SK-N-SH (cell line): ENCODE measurements around the gene SKI.

Source experiments
- EP300 ChIP-seq, 2 experiments: IDR thresholded peaks; 2 replicates each; pipeline versions ENCODE4 v1.4.0 to v1.6.1; 2012; ENCODE audit warnings: borderline replicate concordance in 1 of 2, low read depth in 1 of 2, low read length in 1 of 2
- POLR2AphosphoS5 ChIP-seq: IDR thresholded peaks from 2 replicates; pipeline ENCODE4 v1.6.1; 2012; ENCODE audit warnings: low read depth, low read length
- RAD21 ChIP-seq: IDR thresholded peaks from 2 replicates; pipeline ENCODE4 v1.6.1; 2012; ENCODE audit warnings: mild to moderate bottlenecking, low read length
- SMC3 ChIP-seq: IDR thresholded peaks from 2 replicates; pipeline ENCODE4 v1.6.1; 2012; ENCODE audit warnings: low read depth, low read length, improper control_type of control experiment
- TAF1 ChIP-seq: IDR thresholded peaks from 2 replicates; pipeline ENCODE4 v1.6.1; 2012; ENCODE audit warnings: low read depth, mild to moderate bottlenecking, low read length, moderate library complexity, borderline replicate concordance
- TEAD4 ChIP-seq: IDR thresholded peaks from 2 replicates; pipeline ENCODE4 v1.4.0; 2012; ENCODE audit warnings: mild to moderate bottlenecking, borderline replicate concordance; ENCODE audit not compliant: insufficient read depth
- YY1 ChIP-seq: IDR thresholded peaks from 2 replicates; pipeline ENCODE4 v1.4.0; 2012; ENCODE audit warnings: low read depth, mild to moderate bottlenecking
- TF ChIP-seq, protein P1 (sequence below): fragments of 200-600 bp; sonication (generic); IDR thresholded peaks from 2 replicates; pipeline ENCODE4 v1.6.1; 2017; ENCODE audit warnings: antibody characterized with exemption, mild to moderate bottlenecking, moderate library complexity
- TF ChIP-seq, protein P2 (sequence below): IDR thresholded peaks from 2 replicates; pipeline ENCODE4 v1.4.0; 2012; ENCODE audit warnings: low read depth, borderline replicate concordance
- TF ChIP-seq, protein P3 (sequence below): IDR thresholded peaks from 2 replicates; pipeline ENCODE4 v1.4.0; 2012; ENCODE audit warnings: low read depth

DNA sequence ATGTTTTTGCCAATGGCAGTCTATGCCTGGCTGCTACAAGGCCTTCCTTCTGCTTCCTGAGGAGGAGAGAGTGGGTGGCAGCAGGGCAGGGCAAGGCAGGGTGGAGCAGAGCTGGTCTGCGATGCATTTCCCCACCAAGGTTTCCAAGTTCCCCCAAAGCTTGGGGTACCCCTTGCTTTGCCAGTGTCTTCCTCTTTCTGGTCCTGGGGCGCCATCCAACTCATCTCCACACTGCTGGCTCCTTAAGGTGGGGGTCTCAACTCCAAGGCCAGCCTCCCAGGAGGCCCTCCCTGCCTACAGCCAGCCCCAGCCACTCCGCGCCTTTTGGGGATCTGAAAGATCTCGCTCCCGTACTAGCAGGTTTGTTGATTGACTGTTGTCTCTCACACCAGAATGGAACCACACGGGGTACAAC, 3.9 kb upstream of the SKI start:
- TF ChIP-seq TAF1 (no peak), EP300 (IDR thresholded peaks at IDR 0.05; ENCODE audit: borderline replicate concordance in 1 of 2, low read depth in 1 of 2, low read length in 1 of 2) (no peak), SMC3 (no peak), YY1 (no peak), TEAD4 (no peak), RAD21 (no peak), POLR2AphosphoS5 (no peak)
- TF ChIP-seq, protein P1, sequence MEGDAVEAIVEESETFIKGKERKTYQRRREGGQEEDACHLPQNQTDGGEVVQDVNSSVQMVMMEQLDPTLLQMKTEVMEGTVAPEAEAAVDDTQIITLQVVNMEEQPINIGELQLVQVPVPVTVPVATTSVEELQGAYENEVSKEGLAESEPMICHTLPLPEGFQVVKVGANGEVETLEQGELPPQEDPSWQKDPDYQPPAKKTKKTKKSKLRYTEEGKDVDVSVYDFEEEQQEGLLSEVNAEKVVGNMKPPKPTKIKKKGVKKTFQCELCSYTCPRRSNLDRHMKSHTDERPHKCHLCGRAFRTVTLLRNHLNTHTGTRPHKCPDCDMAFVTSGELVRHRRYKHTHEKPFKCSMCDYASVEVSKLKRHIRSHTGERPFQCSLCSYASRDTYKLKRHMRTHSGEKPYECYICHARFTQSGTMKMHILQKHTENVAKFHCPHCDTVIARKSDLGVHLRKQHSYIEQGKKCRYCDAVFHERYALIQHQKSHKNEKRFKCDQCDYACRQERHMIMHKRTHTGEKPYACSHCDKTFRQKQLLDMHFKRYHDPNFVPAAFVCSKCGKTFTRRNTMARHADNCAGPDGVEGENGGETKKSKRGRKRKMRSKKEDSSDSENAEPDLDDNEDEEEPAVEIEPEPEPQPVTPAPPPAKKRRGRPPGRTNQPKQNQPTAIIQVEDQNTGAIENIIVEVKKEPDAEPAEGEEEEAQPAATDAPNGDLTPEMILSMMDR, result no peak
- TF ChIP-seq, protein P2, sequence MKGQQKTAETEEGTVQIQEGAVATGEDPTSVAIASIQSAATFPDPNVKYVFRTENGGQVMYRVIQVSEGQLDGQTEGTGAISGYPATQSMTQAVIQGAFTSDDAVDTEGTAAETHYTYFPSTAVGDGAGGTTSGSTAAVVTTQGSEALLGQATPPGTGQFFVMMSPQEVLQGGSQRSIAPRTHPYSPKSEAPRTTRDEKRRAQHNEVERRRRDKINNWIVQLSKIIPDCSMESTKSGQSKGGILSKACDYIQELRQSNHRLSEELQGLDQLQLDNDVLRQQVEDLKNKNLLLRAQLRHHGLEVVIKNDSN, result no peak
- TF ChIP-seq, protein P3, sequence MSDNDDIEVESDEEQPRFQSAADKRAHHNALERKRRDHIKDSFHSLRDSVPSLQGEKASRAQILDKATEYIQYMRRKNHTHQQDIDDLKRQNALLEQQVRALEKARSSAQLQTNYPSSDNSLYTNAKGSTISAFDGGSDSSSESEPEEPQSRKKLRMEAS, result no peak
